Nephron progenitor cell (in vitro differentiated cells): ENCODE results near the gene TDP2.
A peak's percentile ranks its signal among the peaks of the same experiment; 100 is the strongest.

Experiments used
- DNase-seq: peaks from one replicate; pipeline ENCODE4 v3.0.0; 2021
- H3K27ac Mint-ChIP-seq: 2 replicates; pipeline ENCODE4 v1.8.0; 2021; ENCODE audit warnings: mild to moderate bottlenecking, moderate library complexity, mixed read lengths
- H3K27me3 Mint-ChIP-seq: 2 replicates; pipeline ENCODE4 v1.8.0; 2021; ENCODE audit warnings: mild to moderate bottlenecking, low read depth, mixed read lengths; ENCODE audit not compliant: poor library complexity
- H3K36me3 Mint-ChIP-seq: 2 replicates; pipeline ENCODE4 v1.8.0; 2021; ENCODE audit warnings: low read depth, mixed read lengths
- H3K4me1 Mint-ChIP-seq: 2 replicates; pipeline ENCODE4 v1.8.0; 2021; ENCODE audit warnings: mixed read lengths
- H3K4me3 Mint-ChIP-seq: 2 replicates; pipeline ENCODE4 v1.8.0; 2021; ENCODE audit warnings: mild to moderate bottlenecking, moderate library complexity, mixed read lengths
- H3K9me3 Mint-ChIP-seq: 2 replicates; pipeline ENCODE4 v1.8.0; 2021; ENCODE audit warnings: mild to moderate bottlenecking, moderate library complexity, mixed read lengths
- CTCF ChIP-seq: fragments of 200-600 bp; sonication (generic); IDR thresholded peaks from 2 replicates; pipeline ENCODE4 v1.5.0; 2021; ENCODE audit warnings: antibody characterized with exemption

Gene TDP2

GRCh38 chr6:24606200-24606930 lies 60.3 kb downstream of the TDP2 start:
- no peak for TF ChIP-seq CTCF
- H3K9me3 Mint-ChIP-seq: no peaks in the 10 kb centered on the region
- no peaks in the 10 kb centered on the region for H3K4me1 Mint-ChIP-seq
- H3K27ac Mint-ChIP-seq: peak overlapping the region; percentile 72
- H3K36me3 Mint-ChIP-seq: no peaks in the 10 kb centered on the region
- no peak for DNase-seq
- H3K4me3 Mint-ChIP-seq: no peak overlapping the region
- H3K27me3 Mint-ChIP-seq: peaks cover 4% of the 10 kb centered on the region

- TF ChIP-seq CTCF: no peak
- H3K27me3 Mint-ChIP-seq: peaks cover 4% of the 10 kb centered on the region
- no peak overlapping the region for H3K4me3 Mint-ChIP-seq
- no peaks in the 10 kb centered on the region for H3K4me1 Mint-ChIP-seq
- H3K36me3 Mint-ChIP-seq: no peaks in the 10 kb centered on the region
- H3K27ac Mint-ChIP-seq: no peak overlapping the region
- no peaks in the 10 kb centered on the region for H3K9me3 Mint-ChIP-seq
- no peak for DNase-seq
Observed at GRCh38 chr6:24603241-24603640, 63.5 kb downstream of the TDP2 start.

GRCh38 chr6:24600903-24601302 lies 65.8 kb downstream of the TDP2 start:
- no peak overlapping the region for H3K4me3 Mint-ChIP-seq
- DNase-seq: no peak
- H3K27ac Mint-ChIP-seq: no peak overlapping the region
- H3K9me3 Mint-ChIP-seq: no peaks in the 10 kb centered on the region
- peaks cover 4% of the 10 kb centered on the region for H3K4me1 Mint-ChIP-seq
- H3K36me3 Mint-ChIP-seq: no peaks in the 10 kb centered on the region
- no peak for TF ChIP-seq CTCF
- H3K27me3 Mint-ChIP-seq: peaks cover 9% of the 10 kb centered on the region
